Prostate gland (tissue), 2 donors: ENCODE data around the gene MRPL39. TPM values are rescaled to one million over a fixed set of nuclear protein-coding genes. Genes with fewer than 3 reads are reported as not detected.

Source experiments
- DNase-seq: peaks from one replicate; pipeline ENCODE4 v3.0.0-alpha.2; 2019; ENCODE audit warnings: low spot score
- H3K27ac ChIP-seq, 2 donors: fragments of 200-600 bp; sonication (generic); 2 replicates each; pipeline ENCODE4 v1.5.1; 2017 to 2019
- H3K27me3 ChIP-seq: fragments of 200-600 bp; sonication (generic); replicated peaks from 2 replicates; pipeline ENCODE4 v1.5.1; 2019; ENCODE audit not compliant: insufficient read depth
- H3K36me3 ChIP-seq, 2 donors: fragments of 200-600 bp; sonication (generic); 1 replicate in 1 of 2; 2 replicates in 1 of 2; pipeline versions ENCODE4 v1.5.1 to v1.8.1; 2017 to 2019
- H3K4me1 ChIP-seq: fragments of 200-600 bp; sonication (generic); replicated peaks from 2 replicates; pipeline ENCODE4 v1.5.1; 2019
- H3K4me3 ChIP-seq, 2 donors: fragments of 200-600 bp; sonication (generic); 2 replicates each; pipeline ENCODE4 v1.5.1; 2017 to 2019
- H3K9me3 ChIP-seq: fragments of 200-600 bp; sonication (generic); 2 replicates; pipeline ENCODE4 v1.5.1; 2017
- CTCF ChIP-seq, 4 experiments: fragments of 200-600 bp in 2 of 4; fragments of 450-650 bp in 2 of 4; sonication (generic) in 2 of 4; IDR thresholded peaks; 1 replicate in 3 of 4; 2 replicates in 1 of 4; pipeline ENCODE4 v1.5.1; 2016 to 2019; ENCODE audit warnings: antibody characterized with exemption in 4 of 4, mild to moderate bottlenecking in 2 of 4, moderate library complexity in 2 of 4
- POLR2A ChIP-seq: fragments of 450-650 bp; IDR thresholded peaks from one replicate; pipeline ENCODE4 v1.6.1; 2016; ENCODE audit warnings: antibody characterized with exemption, mild to moderate bottlenecking
- POLR2AphosphoS5 ChIP-seq: sonication (generic); formaldehyde crosslinking; IDR thresholded peaks from one replicate; pipeline ENCODE4 v1.6.1; 2017; ENCODE audit warnings: antibody characterized with exemption
- WGBS: methylation state at CpG from one replicate; pipeline ENCODE4 v1.1.5; 2018; 5-methylcytosine and 5-hydroxymethylcytosine counted together
- intact Hi-C: fragments of 100-400 bp; cut with DNase I; formaldehyde crosslinking; loops from one replicate; pipeline ENCODE4 v1.14.2; 2022
- total RNA-seq, 2 donors: library from RNA; depleted of rRNA; stranded (reverse); fragments of >200 nt; gene quantifications; one replicate each; pipeline ENCODE4 v1.1.0, GENCODE V29; 2016

The MRPL39 gene
- total RNA-seq, 2 donors from 2014 or later = 15.4 to 15.8 TPM

- no peak overlapping the region for H3K4me3 ChIP-seq
- H3K4me1 ChIP-seq = no peaks in the 10 kb centered on the region
- 93% methylated on average over 3 of the region's 3 CpGs for WGBS
- no peak overlapping the region for H3K27ac ChIP-seq
- TF ChIP-seq POLR2AphosphoS5 = no peak
- no peak for TF ChIP-seq CTCF (IDR thresholded peaks at IDR 0.05)
- TF ChIP-seq POLR2A = no peak
- H3K36me3 ChIP-seq = no peaks in the 10 kb centered on the region
- no peak for DNase-seq
- intact Hi-C loops = no loop called here
- H3K27me3 ChIP-seq = no peaks in the 10 kb centered on the region
- no peaks in the 10 kb centered on the region for H3K9me3 ChIP-seq
These were observed 42.8 kb downstream of the MRPL39 start for GRCh38 chr21:25564349-25564948.

- H3K27ac ChIP-seq = no peak overlapping the region
- DNase-seq = no peak
- no peak overlapping the region for H3K4me3 ChIP-seq
- H3K36me3 ChIP-seq = no peaks in the 10 kb centered on the region
- H3K4me1 ChIP-seq = no peaks in the 10 kb centered on the region
- H3K27me3 ChIP-seq = no peaks in the 10 kb centered on the region
- no peaks in the 10 kb centered on the region for H3K9me3 ChIP-seq
- intact Hi-C loops = no loop called here
- TF ChIP-seq CTCF (IDR thresholded peaks at IDR 0.05) (no peak), POLR2A (no peak), POLR2AphosphoS5 (no peak)
- WGBS = 68% methylated on average over 3 of the region's 3 CpGs
These were observed 43.7 kb downstream of the MRPL39 start for GRCh38 chr21:25563361-25564116.

- peak overlapping the region in 1 of 2 donors; percentile 46 for H3K4me3 ChIP-seq
- no peak for TF ChIP-seq CTCF (IDR thresholded peaks at IDR 0.05)
- no peak for TF ChIP-seq POLR2A
- WGBS = 35% methylated on average over 10 of the region's 10 CpGs
- intact Hi-C loops = no loop called here
- no peaks in the 10 kb centered on the region for H3K27me3 ChIP-seq
- DNase-seq = no peak
- H3K36me3 ChIP-seq = no peaks in the 10 kb centered on the region
- no peak overlapping the region for H3K27ac ChIP-seq
- no peaks in the 10 kb centered on the region for H3K9me3 ChIP-seq
- H3K4me1 ChIP-seq = no peaks in the 10 kb centered on the region
These were observed 44.6 kb downstream of the MRPL39 start for GRCh38 chr21:25562660-25563059.

GRCh38 chr21:25561668-25562641 lies 45.3 kb downstream of the MRPL39 start:
- H3K4me1 ChIP-seq = no peaks in the 10 kb centered on the region
- H3K36me3 ChIP-seq = no peaks in the 10 kb centered on the region
- H3K27me3 ChIP-seq = no peaks in the 10 kb centered on the region
- intact Hi-C loops = no loop called here
- peak overlapping the region; percentile 38 to 46 for H3K4me3 ChIP-seq
- WGBS = 2% methylated on average over 74 of the region's 74 CpGs
- TF ChIP-seq POLR2AphosphoS5 (no peak), POLR2A (no peak), CTCF (IDR thresholded peaks at IDR 0.05) (peak in 1 of 4 experiments; percentile 13)
- DNase-seq = no peak
- H3K9me3 ChIP-seq = no peaks in the 10 kb centered on the region
- H3K27ac ChIP-seq = peak overlapping the region; percentile 29 to 43
